ENCODE results near the gene TNFAIP8. TPM values are rescaled to one million over a fixed set of nuclear protein-coding genes. Genes with fewer than 3 reads are reported as not detected.

Gene TNFAIP8
- total and polyA plus RNA-seq, 10 of the 15 experiments (the other 5 are each of a cell fraction or from before 2014, with no cell fraction given), result 124 to 324 (median 177) TPM

- H3K4me3 ChIP-seq, result 0 out of 2 replicates have a peak overlapping the region, but pooled peaks have one; percentile 96
- SMC1A ChIA-PET (ENCODE audit: uncharacterized antibody, unreplicated experiment), result interaction anchor here (1.2 to 34.8 kb wide), 14 partner anchors 1 to 143 kb away, joined by 3 to 1117 read pairs (median 6); partner anchors contain the start of gene TNFAIP8
- POLR2A ChIA-PET, result interaction anchor here (0.7 to 20.5 kb wide), 10 partner anchors 6 to 289 kb away, joined by 3 to 657 read pairs (median 6); partner anchors contain the start of gene TNFAIP8
- H3K27ac ChIP-seq (ENCODE audit: control insufficient read depth, insufficient read depth), result peak overlapping the region; percentile 21
- FAIRE-seq (no peak), DNase-seq (ENCODE audit: low read depth, low spot score) (peak; percentile 42), ATAC-seq (peak; percentile 39)
- peaks cover 7 to 19% of the 10 kb centered on the region in 2 experiments; a peak in 3 of 4 replicates for H3K36me3 ChIP-seq (ENCODE audit: control insufficient read depth in 2 of 2, insufficient read depth in 2 of 2, low read length in 1 of 2)
- H3K9ac ChIP-seq (ENCODE audit: control insufficient read depth, insufficient read depth, low read length), result no peak overlapping the region
- H4K20me1 ChIP-seq (ENCODE audit: control insufficient read depth, insufficient read depth), result peaks cover 13% of the 10 kb centered on the region
- peaks cover 98% of the 10 kb centered on the region for H3K79me2 ChIP-seq (ENCODE audit: control insufficient read depth, insufficient read depth, low read length)
- in situ Hi-C loops (cut with MboI) (no loop called here), intact Hi-C loops (cut with micrococcal nuclease; ENCODE audit: unreplicated experiment) (no loop called here)
- WGBS (ENCODE audit: insufficient coverage, insufficient replicate concordance, low lambda C conversion rate, missing lambda C conversion rate), result 0% methylated on average over 2 of the region's 2 CpGs
- peak overlapping the region; percentile 45 for H3K4me2 ChIP-seq (ENCODE audit: control insufficient read depth, insufficient read depth)
- CTCF ChIA-PET, result interaction anchor here (1.0 to 12.8 kb wide), 7 partner anchors 7 to 48 kb away, joined by 3 to 187 read pairs (median 18); partner anchors contain the start of gene TNFAIP8
- no peak overlapping the region for H2AFZ ChIP-seq (ENCODE audit: control insufficient read depth, low read depth, low read length)
- H3K4me1 ChIP-seq (ENCODE audit: control insufficient read depth, insufficient read depth, low read length), result peaks cover 57% of the 10 kb centered on the region
- no peaks in the 10 kb centered on the region for H3K9me3 ChIP-seq (replicated peaks; ENCODE audit: control insufficient read depth, insufficient read depth, low read length)
- no peaks in the 10 kb centered on the region for H3K27me3 ChIP-seq (replicated peaks in 1 of 2; ENCODE audit: control insufficient read depth in 2 of 2, insufficient read depth in 2 of 2, low read length in 1 of 2)
- no TSS peak for BruUV-seq (replicated peaks)
- RAD21 ChIA-PET (ENCODE audit: unreplicated experiment), result interaction anchor here (0.7 to 17.9 kb wide), 10 partner anchors 6 to 107 kb away, joined by 3 to 501 read pairs (median 6); partner anchors contain the start of gene TNFAIP8
- TF ChIP-seq NFIC (IDR thresholded peaks at IDR 0.05; ENCODE audit: low read depth, low read length) (peak; percentile 42), TAF1 (IDR thresholded peaks at IDR 0.05; ENCODE audit: borderline replicate concordance, low read depth, low read length) (no peak), JUND (IDR thresholded peaks at IDR 0.05; ENCODE audit: low read depth, low read length) (0 out of 2 replicates have a peak, but pooled peaks have one; percentile 27), RAD51 (IDR thresholded peaks at IDR 0.05) (no peak), ATF3 (IDR thresholded peaks at IDR 0.05; ENCODE audit: borderline replicate concordance, extremely low read depth, low read depth, low read length) (no peak), RB1 (IDR thresholded peaks at IDR 0.05; ENCODE audit: borderline replicate concordance) (no peak), ATF2 (IDR thresholded peaks at IDR 0.05; ENCODE audit: low read length) (peak; percentile 65; the same call in 1 of the 2 replicates), BMI1 (IDR thresholded peaks at IDR 0.05; ENCODE audit: borderline replicate concordance) (no peak), FOXM1 (IDR thresholded peaks at IDR 0.05; ENCODE audit: low read depth, low read length) (peak; percentile 25; the same call in 1 of the 2 replicates), JUNB (IDR thresholded peaks at IDR 0.05) (0 out of 2 replicates have a peak, but pooled peaks have one; percentile 37), PAX5 (IDR thresholded peaks at IDR 0.05; ENCODE audit: borderline replicate concordance, low read depth, low read length) (no peak; the same call in 1 of the 2 replicates), IKZF2 (IDR thresholded peaks at IDR 0.05) (0 out of 4 replicates have a peak, but pooled peaks of 1 of the 2 experiments have one; percentile 45), PML (IDR thresholded peaks at IDR 0.05; ENCODE audit: low read length) (peak; percentile 41; the same call in 1 of the 2 replicates), SREBF2 (IDR thresholded peaks at IDR 0.05; ENCODE audit: low read length) (no peak), WRNIP1 (IDR thresholded peaks at IDR 0.05; ENCODE audit: borderline replicate concordance, low read depth, low read length) (0 out of 2 replicates have a peak, but pooled peaks have one; percentile 34), SP1 (IDR thresholded peaks at IDR 0.05; ENCODE audit: low read depth, low read length) (no peak), POU2F2 (IDR thresholded peaks at IDR 0.05; ENCODE audit: borderline replicate concordance, low read depth, low read length) (peak; percentile 32; the same call in 1 of the 3 replicates), NFYA (IDR thresholded peaks at IDR 0.05; ENCODE audit: borderline replicate concordance, low read depth, low read length) (no peak), ZNF622 (IDR thresholded peaks at IDR 0.05) (no peak), NFYB (IDR thresholded peaks at IDR 0.05; ENCODE audit: insufficient read depth, low read depth, low read length) (peak; percentile 64; the same call in 1 of the 2 replicates), CBFB (IDR thresholded peaks at IDR 0.05; ENCODE audit: low read depth) (peak; percentile 40; the same call in 1 of the 2 replicates), EED (IDR thresholded peaks at IDR 0.05; ENCODE audit: low read depth) (peak; percentile 81), ZNF384 (IDR thresholded peaks at IDR 0.05; ENCODE audit: borderline replicate concordance, low read depth, low read length) (no peak), SPI1 (IDR thresholded peaks at IDR 0.05; ENCODE audit: borderline replicate concordance, insufficient read depth, low read depth, low read length) (peak; percentile 68; the same call in 1 of the 2 replicates), IKZF1 (conservative IDR thresholded peaks at IDR 0.05) (no peak), FOXK2 (IDR thresholded peaks at IDR 0.05) (no peak)
Measured at GRCh38 chr5:119363936-119364335, 8.1 kb downstream of the TNFAIP8 start.

All from GM12878 (cell line).